Smooth muscle cell of bladder (primary cell): ENCODE data around the gene FYB1. TPM values are rescaled to one million over a fixed set of nuclear protein-coding genes. Genes with fewer than 3 reads are reported as not detected.

Experiments used
- total RNA-seq: library from RNA; depleted of rRNA; stranded (reverse); fragments of >200 nt; gene quantifications from 2 replicates; pipeline ENCODE4 v1.2.3, GENCODE V29; 2014

FYB1 gene
- total RNA-seq = not detected in 2 replicates

GRCh38 chr5:39219437-39219836, at the start of gene FYB1:
Gene FYB1 (minus strand): TSS chr5:39219563. CDS start chr5:39202960, 16,603 bp downstream.

DNA sequence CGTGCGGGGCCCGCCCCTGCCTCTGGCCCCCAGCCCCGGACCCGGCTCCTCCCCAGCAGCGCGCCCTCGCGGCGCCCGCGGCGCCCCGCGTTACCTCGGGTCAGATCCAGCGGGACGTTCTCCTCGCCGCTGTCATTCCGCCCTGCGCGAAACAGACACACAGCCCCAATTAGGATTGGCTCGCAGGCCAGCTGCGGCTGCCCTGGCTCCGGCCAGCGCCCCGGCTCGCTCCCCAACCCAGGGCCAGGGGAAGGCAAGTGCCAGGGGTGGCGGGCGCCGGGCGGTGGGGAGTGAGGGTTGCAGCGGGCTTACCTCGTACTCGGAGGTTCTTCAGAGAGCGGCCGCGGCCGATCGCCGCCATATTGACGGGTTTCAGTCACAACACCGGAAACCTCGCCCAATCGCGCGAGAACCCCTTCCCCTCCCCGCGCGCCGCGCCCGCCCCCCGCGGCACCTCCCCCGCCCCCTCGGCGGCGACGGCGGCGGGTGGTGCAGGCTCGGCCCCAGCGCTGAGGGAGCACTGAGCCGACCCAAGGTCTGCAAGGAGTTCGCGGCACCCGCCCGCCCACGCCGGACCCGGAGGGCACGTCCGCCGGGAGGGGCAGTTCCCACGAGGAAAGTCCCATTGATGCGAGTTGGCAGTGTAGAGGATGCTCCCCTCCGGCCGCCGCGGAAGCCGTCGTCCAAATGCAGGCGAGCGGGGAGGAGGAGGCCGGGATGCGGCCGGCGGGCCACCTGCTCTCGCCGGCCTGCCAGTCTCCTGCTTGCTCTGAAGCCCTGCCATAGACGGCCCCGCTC, 145.1 kb downstream of the FYB1 start, which contains the start of gene RICTOR:
TSS of gene RICTOR (minus strand) at position 383 of the 798 bp plus-strand sequence. CDS start at position 361, 22 bp downstream.

Other genes starting within 250 kb of the FYB1 start
- gene RICTOR, start 145.2 kb downstream of the FYB1 start, total RNA-seq = 19.9 and 24.4 TPM in 2 replicates
- 0.18 TPM in 1 of 2 replicates, not detected in the other for gene C9, start 144.9 kb upstream of the FYB1 start, total RNA-seq
- gene DAB2, start 205.4 kb upstream of the FYB1 start, total RNA-seq = 122 and 161 TPM in 2 replicates